Measurements from ENCODE around the gene ACSL3.

- TF ChIP-seq CTCF (IDR thresholded peaks at IDR 0.05; ENCODE audit: extremely low read depth in 1 of 2, insufficient read depth in 1 of 2, low read depth in 1 of 2, low read length in 2 of 2) (no peak), MAX (IDR thresholded peaks at IDR 0.05; ENCODE audit: insufficient read depth, insufficient read length) (no peak), EZH2 (IDR thresholded peaks at IDR 0.05; ENCODE audit: borderline replicate concordance, low read depth, low read length, severe bottlenecking) (no peak), POLR2AphosphoS5 (IDR thresholded peaks at IDR 0.05; ENCODE audit: insufficient read depth, low read depth, low read length) (no peak), POLR2A (IDR thresholded peaks at IDR 0.05; ENCODE audit: low read depth, low read length) (no peak)
Measured at GRCh38 chr2:222942977-222943376, 82.1 kb downstream of the ACSL3 start.

All from endothelial cell of umbilical vein (primary cell).